T-helper 17 cell (primary cell): ENCODE results near the gene NTN1. TPM values are rescaled to one million over a fixed set of nuclear protein-coding genes. Genes with fewer than 3 reads are reported as not detected.

ENCODE experiments used
- ATAC-seq: fragments of 150-1000 bp; cut with Tn5 transposase; 2 replicates; pipeline ENCODE4 v1.10.0; 2021; ENCODE audit warnings: mild to moderate bottlenecking, moderate library complexity
- DNase-seq, 3 donors: peaks; one replicate each; pipeline versions ENCODE4 v3.0.0 to v3.0.0-alpha.2; 2020 to 2021
- H3K9me3 ChIP-seq: one replicate; pipeline ENCODE4 v1.7.0; 2013; ENCODE audit warnings: low read length, mild to moderate bottlenecking; ENCODE audit not compliant: control insufficient read depth, poor library complexity, severe bottlenecking
- H3K27ac Mint-ChIP-seq: one replicate; pipeline ENCODE4 v1.8.0; 2022; ENCODE audit warnings: mild to moderate bottlenecking, moderate library complexity, mixed read lengths
- H3K27me3 Mint-ChIP-seq: one replicate; pipeline ENCODE4 v1.8.0; 2022; ENCODE audit warnings: mixed read lengths
- H3K36me3 Mint-ChIP-seq: one replicate; pipeline ENCODE4 v1.8.0; 2022; ENCODE audit warnings: low read depth, mixed read lengths
- H3K4me1 Mint-ChIP-seq: one replicate; pipeline ENCODE4 v1.8.0; 2022; ENCODE audit warnings: mild to moderate bottlenecking, mixed read lengths
- H3K4me3 Mint-ChIP-seq: one replicate; pipeline ENCODE4 v1.8.0; 2022; ENCODE audit warnings: mild to moderate bottlenecking, moderate library complexity, mixed read lengths
- total RNA-seq, 4 donors: library from RNA in 2 of 4; stranded (reverse) in 2 of 4; gene quantifications; one replicate each; pipeline ENCODE4 v1.2.3 and lab custom pipeline; 2022 to 2026

The NTN1 gene
- total RNA-seq, 2 donors from 2014 or later = 0.12 to 0.16 TPM

DNA sequence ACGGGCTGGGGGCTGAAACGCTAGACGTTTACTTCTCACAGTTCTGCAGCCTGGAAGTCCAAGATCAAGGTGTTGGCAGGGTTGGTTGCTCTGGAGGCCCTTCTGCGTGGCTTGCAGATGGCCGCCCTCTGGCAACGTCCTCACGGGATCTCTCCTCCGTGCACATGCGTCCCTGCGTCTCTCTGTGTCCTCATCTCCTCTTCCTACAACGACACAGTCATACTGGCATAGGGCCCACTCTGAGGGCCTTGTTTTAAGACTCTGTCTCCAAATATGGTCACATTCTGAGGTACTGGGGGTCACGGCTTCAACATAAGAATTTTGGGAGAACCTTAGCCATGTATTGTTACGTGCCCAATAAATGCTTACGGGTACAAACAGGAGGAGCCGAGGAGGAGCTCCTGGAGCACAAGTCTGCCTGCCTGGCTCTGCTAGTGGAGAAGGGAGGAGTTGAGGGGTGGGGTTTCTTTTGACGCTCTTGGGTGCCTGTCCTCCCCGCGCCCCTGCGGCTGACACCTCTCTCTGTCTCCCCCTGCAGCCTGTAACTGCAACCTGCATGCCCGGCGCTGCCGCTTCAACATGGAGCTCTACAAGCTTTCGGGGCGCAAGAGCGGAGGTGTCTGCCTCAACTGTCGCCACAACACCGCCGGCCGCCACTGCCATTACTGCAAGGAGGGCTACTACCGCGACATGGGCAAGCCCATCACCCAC, 141.1 kb downstream of the NTN1 start:
- peaks cover 10% of the 10 kb centered on the region for H3K27me3 Mint-ChIP-seq
- ATAC-seq (no peak), DNase-seq (no peak)
- no peak overlapping the region for H3K4me3 Mint-ChIP-seq
- H3K27ac Mint-ChIP-seq = no peak overlapping the region
- H3K36me3 Mint-ChIP-seq = peaks cover 5% of the 10 kb centered on the region
- no peaks in the 10 kb centered on the region for H3K9me3 ChIP-seq
- no peaks in the 10 kb centered on the region for H3K4me1 Mint-ChIP-seq

DNA sequence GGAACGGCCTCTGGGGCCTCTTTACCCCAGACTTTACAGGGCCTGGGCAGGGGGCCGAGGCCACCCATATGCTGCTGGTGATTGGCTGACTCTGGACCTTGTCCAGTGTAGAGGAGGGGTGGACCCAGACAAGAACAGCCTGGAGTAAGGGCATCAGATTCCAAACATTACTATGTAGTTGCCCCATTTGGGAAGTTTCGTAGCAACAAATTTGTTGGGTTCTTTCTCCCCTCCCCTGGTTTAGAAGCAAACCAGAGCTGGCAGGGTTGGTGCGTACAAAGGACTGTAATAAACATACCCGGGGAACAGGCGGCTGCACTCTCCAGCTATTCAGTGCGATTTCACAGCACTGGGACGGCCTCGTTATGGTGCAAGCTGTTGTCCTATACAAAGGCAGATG, 145.5 kb downstream of the NTN1 start:
- H3K4me3 Mint-ChIP-seq = no peak overlapping the region
- peaks cover 3% of the 10 kb centered on the region for H3K36me3 Mint-ChIP-seq
- H3K9me3 ChIP-seq = no peaks in the 10 kb centered on the region
- peaks cover 8% of the 10 kb centered on the region for H3K4me1 Mint-ChIP-seq
- peaks cover 27% of the 10 kb centered on the region for H3K27me3 Mint-ChIP-seq
- no peak for ATAC-seq
- H3K27ac Mint-ChIP-seq = no peak overlapping the region
- no peak for DNase-seq

DNA sequence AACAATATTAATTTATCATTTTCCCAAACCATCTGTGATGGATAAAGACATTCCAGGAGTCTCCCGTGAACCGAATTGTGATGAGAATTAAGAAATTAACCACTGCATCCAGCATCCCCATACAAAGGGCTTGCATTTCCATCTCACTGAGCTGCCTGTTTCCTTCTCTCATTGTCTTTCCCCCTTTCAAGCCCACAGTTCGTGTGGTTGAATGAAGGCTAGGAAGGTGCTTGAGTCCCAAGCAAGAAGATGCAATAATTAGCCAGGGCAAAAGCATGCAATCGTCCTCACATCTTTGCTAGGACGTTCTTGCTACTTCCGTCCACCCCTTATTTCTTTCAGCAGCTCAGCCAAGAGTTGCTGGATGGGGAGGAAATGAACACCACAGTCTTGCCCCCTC, 146.1 kb downstream of the NTN1 start:
- H3K27ac Mint-ChIP-seq = no peak overlapping the region
- H3K9me3 ChIP-seq = no peaks in the 10 kb centered on the region
- peaks cover 3% of the 10 kb centered on the region for H3K36me3 Mint-ChIP-seq
- no peak overlapping the region for H3K4me3 Mint-ChIP-seq
- ATAC-seq = no peak
- H3K27me3 Mint-ChIP-seq = peaks cover 25% of the 10 kb centered on the region
- H3K4me1 Mint-ChIP-seq = peaks cover 8% of the 10 kb centered on the region
- DNase-seq = no peak

DNA sequence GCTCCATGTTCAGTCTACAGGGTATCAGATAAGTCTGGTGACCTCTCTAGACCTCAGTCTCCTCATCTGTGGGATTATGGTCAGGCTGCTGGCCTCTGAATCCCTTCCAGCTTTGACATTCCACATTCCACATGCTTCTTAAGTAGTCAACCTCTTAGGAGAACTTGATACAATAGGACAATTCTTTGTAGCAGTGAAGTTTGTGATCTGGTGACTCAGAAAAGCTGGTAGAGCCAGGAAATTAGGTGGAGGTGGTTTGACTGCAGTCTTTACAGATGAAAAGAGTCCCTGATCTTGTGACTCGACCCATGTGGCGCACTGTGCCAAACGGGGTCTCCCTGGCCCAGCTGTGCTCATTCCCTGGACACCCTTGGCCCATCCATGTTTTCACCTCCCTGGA, 147.8 kb downstream of the NTN1 start:
- no peak for DNase-seq
- Mint-ChIP-seq H3K36me3 (peaks cover 3% of the 10 kb centered on the region), H3K4me3 (no peak overlapping the region), H3K27ac (no peak overlapping the region), H3K27me3 (peaks cover 25% of the 10 kb centered on the region), H3K4me1 (peaks cover 10% of the 10 kb centered on the region)
- ATAC-seq = no peak
- H3K9me3 ChIP-seq = no peaks in the 10 kb centered on the region

DNA sequence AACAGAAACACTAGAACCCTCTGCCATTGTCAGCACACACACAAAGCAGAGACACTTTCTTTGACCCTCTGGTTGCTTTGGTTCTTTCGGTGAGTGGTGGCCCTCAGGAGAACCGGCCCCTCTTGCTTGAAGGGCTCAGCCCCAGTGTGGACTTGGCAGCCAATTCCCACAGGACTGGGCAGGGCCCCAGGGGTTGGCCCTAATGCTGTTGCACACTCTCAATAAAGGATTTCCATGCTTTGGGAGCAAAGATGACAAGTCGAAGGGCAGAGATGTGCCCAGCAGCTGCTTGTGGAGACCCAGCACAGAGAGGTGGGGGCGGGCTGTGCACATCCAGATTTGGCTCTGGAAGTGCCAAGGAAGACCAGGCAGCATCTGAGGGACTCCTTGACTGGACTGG, 149.0 kb downstream of the NTN1 start:
- Mint-ChIP-seq H3K27ac (no peak overlapping the region), H3K4me1 (peaks cover 10% of the 10 kb centered on the region), H3K36me3 (peaks cover 3% of the 10 kb centered on the region), H3K4me3 (no peak overlapping the region), H3K27me3 (peaks cover 25% of the 10 kb centered on the region)
- H3K9me3 ChIP-seq = no peaks in the 10 kb centered on the region
- DNase-seq (no peak), ATAC-seq (no peak)

DNA sequence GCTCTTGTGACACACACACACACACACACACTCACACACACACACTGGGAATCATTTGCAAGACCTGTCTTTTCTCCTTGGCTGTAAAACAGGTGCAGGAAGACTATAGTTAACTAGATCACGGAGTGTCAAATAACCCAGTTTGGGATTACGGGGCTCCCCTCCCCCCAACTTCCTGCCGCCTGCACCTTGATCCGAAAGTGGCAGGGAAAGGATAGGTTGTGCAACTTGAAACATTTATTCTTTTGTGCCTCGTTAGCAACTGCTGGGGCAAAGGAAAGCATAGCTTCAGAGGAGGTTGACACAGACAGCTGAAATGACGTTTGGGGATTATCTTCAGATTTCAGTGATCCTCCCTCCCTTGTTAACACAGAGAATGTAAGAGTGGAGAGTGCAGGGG, 149.5 kb downstream of the NTN1 start:
- H3K9me3 ChIP-seq = no peaks in the 10 kb centered on the region
- Mint-ChIP-seq H3K27me3 (peaks cover 25% of the 10 kb centered on the region), H3K27ac (no peak overlapping the region), H3K4me3 (no peak overlapping the region), H3K4me1 (peaks cover 10% of the 10 kb centered on the region), H3K36me3 (peaks cover 3% of the 10 kb centered on the region)
- no peak for DNase-seq
- no peak for ATAC-seq

DNA sequence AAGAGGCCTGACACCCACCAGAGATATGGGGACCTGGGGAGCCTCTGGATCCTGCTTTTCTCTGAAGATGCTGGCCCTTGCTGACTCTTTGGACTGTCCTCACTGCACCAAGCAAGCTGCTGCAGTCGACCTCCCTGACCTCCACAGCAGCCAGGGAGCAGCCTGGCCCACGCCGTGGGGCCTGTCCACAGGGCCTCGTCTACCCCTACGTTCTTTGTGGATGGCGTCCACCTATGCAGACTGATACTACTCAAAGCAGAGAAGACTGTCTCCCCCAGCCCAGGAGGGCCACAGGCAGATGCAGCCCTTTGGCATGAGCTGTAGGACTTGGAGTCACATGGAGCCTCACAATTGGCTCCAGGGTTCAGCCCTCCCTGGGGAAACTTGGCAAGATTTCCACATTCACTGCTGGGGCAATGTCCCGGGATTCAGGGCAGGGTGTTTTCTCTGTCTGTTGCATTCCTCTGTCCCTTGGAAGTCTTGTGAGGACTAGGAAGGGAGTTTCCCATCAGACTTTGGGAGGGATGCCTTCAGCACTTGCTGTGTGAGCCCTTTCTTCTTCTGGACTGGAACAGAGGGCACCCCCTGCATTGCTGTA, 152.2 kb downstream of the NTN1 start:
- ATAC-seq = no peak
- peaks cover 13% of the 10 kb centered on the region for H3K4me1 Mint-ChIP-seq
- no peak overlapping the region for H3K4me3 Mint-ChIP-seq
- H3K9me3 ChIP-seq = no peaks in the 10 kb centered on the region
- H3K27me3 Mint-ChIP-seq = peaks cover 25% of the 10 kb centered on the region
- peaks cover 5% of the 10 kb centered on the region for H3K36me3 Mint-ChIP-seq
- DNase-seq = no peak
- peak overlapping the region; percentile 41 for H3K27ac Mint-ChIP-seq

DNA sequence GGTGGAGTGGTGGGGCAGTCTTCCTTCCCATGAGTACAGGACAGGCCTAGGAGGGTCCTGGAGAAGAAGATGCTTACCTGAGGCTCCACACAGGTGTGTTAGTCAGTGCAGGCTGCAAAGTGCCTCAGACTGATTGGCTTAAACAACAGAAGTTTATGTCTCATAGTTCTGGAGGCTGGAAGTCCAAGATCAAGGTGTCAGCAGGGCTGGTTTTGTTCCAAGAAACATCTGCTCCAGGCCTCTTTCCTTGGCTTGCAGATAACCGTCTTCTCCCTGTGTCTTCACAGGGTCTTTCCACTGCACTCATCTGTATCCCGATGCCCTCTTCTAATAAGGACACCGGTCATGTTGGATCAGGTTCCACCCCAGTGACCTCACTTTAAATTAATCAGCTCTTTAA, 153.0 kb downstream of the NTN1 start:
- H3K9me3 ChIP-seq = no peaks in the 10 kb centered on the region
- DNase-seq (no peak), ATAC-seq (no peak)
- H3K27ac Mint-ChIP-seq = no peak overlapping the region
- H3K4me1 Mint-ChIP-seq = peaks cover 13% of the 10 kb centered on the region
- H3K27me3 Mint-ChIP-seq = peaks cover 18% of the 10 kb centered on the region
- no peak overlapping the region for H3K4me3 Mint-ChIP-seq
- H3K36me3 Mint-ChIP-seq = peaks cover 5% of the 10 kb centered on the region

DNA sequence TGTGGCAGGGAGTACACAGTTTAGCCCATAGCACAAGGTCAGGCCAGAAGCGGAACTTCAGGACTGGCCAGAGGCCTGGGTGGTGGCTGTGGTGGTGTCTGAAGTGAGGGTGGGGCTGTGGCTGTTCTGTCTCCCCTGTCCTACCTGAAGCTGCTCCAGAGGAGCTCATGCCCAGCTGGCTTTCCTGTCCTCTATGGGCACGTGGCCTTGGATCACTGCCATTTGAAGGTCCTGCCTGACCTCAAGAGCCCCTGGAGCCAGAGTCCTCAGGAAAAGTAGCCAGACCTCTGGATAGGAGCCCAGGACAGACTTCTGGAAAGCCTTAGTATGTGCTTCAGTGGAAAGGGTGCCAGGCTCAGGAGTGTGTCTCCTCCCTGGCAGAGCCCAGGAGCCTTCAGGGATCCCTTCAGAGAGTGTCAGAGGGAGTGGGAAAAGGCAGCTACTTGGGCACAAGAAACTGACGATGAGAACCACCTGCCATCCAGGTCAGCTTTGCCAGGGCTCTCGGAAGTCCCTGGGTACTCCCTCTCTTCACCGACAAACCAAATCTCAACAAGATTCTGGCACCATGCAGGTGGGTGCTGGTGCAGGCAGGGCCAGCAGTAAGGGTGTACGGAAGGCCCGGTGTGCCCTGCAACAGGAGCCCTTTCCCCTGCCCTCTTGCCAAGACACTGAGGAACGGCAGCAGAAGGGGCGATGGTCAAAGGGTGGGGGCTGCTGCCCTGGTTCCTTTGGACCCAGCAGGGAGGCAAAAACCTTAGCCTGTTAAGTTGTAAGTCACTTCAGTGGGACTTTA, 153.7 kb downstream of the NTN1 start:
- Mint-ChIP-seq H3K36me3 (peaks cover 5% of the 10 kb centered on the region), H3K4me3 (no peak overlapping the region), H3K27ac (no peak overlapping the region), H3K4me1 (peaks cover 13% of the 10 kb centered on the region), H3K27me3 (peaks cover 12% of the 10 kb centered on the region)
- DNase-seq = no peak
- H3K9me3 ChIP-seq = no peaks in the 10 kb centered on the region
- no peak for ATAC-seq

DNA sequence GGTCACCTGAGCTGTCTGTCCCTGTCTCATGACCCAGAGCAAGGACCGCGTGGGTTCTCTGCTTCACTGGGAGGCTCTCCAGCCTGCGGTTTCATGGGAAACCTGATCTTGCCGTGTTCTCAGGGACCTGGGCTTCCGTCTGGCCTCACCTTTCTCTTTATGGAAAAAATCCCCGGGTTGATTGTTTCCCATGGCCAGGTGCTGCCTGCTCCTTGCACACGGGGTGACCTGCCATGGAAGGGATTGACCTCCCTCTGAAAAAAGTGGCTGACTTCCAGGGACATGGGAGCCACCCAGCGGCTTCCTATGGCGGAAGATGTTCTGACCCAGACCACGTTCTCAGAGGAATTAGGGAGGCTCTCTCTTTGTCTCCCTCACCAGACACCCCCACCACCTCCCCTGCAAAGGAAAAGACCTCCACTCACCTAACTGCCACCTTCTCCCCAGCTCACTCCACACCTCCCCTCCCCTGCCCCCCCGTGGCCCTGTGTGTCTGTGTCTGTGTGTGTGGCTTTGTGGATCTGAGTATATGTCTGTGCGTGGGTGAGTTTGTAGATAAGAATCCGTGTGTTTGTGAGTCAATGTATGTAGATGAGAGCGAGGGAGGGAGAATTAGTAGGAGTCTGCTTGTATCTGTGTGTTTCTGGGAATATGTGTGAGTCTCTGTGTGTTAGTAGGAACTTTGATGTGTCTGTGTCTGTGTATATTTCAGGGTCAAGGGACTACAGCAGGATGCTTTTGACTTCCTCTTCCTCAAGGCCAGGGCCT, 154.6 kb downstream of the NTN1 start:
- no peak overlapping the region for H3K27ac Mint-ChIP-seq
- peaks cover 3% of the 10 kb centered on the region for H3K27me3 Mint-ChIP-seq
- H3K4me1 Mint-ChIP-seq = peaks cover 8% of the 10 kb centered on the region
- H3K36me3 Mint-ChIP-seq = peaks cover 5% of the 10 kb centered on the region
- H3K4me3 Mint-ChIP-seq = no peak overlapping the region
- H3K9me3 ChIP-seq = no peaks in the 10 kb centered on the region
- ATAC-seq (no peak), DNase-seq (no peak)

DNA sequence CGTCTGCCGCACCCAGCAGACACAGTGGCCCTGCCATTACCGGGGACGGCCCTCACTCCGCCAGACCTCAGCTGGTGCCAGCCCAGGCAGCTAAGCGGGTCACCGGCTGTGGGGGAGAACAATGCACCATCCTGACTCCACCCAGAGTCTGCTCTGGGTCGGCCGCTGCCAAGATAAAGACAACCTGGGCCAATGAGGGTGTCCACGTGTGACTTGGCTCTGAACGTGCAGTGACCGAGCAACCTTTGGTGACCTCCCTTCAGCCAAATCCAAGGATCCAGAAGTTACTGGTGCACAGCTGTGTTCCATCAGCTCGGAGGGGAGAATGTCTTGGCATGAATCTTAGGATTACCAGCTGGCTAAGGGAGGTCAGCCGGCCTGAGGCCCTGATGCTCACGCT, 155.9 kb downstream of the NTN1 start:
- no peak overlapping the region for H3K4me3 Mint-ChIP-seq
- no peaks in the 10 kb centered on the region for H3K27me3 Mint-ChIP-seq
- H3K4me1 Mint-ChIP-seq = peaks cover 5% of the 10 kb centered on the region
- no peak overlapping the region for H3K27ac Mint-ChIP-seq
- ATAC-seq (no peak), DNase-seq (no peak)
- H3K9me3 ChIP-seq = no peaks in the 10 kb centered on the region
- peaks cover 2% of the 10 kb centered on the region for H3K36me3 Mint-ChIP-seq

DNA sequence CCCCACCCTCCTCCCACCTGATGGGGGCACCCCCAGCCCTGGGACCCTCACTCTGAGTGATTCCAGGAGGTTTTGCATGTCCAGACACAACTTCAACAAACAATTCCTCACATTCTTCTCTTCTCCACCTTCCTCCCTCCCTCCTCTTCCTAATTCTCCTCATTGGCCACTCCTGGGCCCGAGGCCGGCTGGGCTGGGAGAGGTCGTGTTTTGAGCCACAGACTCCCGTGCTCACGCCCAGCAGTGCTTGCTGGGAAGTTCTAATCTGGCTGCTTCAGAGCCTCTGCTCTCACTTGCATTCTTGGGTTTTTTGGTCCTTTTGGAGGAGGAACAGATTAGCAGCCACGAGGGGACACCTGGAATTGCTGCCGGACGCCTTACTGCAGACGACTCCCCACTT, 157.0 kb downstream of the NTN1 start:
- peaks cover 2% of the 10 kb centered on the region for H3K27me3 Mint-ChIP-seq
- no peak overlapping the region for H3K27ac Mint-ChIP-seq
- H3K9me3 ChIP-seq = no peaks in the 10 kb centered on the region
- DNase-seq (no peak), ATAC-seq (no peak)
- H3K36me3 Mint-ChIP-seq = peaks cover 2% of the 10 kb centered on the region
- no peak overlapping the region for H3K4me3 Mint-ChIP-seq
- H3K4me1 Mint-ChIP-seq = peaks cover 3% of the 10 kb centered on the region

DNA sequence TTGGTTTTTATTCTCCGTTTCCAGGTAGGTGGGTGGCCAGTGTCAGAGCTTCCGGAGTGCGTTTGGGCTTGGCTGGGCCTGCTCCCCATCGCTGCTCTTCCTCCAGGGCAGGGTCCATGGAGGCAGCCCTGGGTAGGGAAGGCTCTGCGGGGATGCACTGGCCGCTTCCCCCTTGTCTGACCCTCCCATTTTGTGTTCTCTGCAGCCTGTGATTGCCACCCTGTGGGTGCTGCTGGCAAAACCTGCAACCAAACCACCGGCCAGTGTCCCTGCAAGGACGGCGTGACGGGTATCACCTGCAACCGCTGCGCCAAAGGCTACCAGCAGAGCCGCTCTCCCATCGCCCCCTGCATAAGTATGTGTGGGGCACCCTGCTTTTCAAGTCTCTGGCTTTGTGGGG, 158.3 kb downstream of the NTN1 start:
- Mint-ChIP-seq H3K4me1 (peaks cover 3% of the 10 kb centered on the region), H3K27ac (no peak overlapping the region), H3K27me3 (peaks cover 13% of the 10 kb centered on the region), H3K36me3 (peaks cover 2% of the 10 kb centered on the region), H3K4me3 (no peak overlapping the region)
- H3K9me3 ChIP-seq = no peaks in the 10 kb centered on the region
- DNase-seq = no peak
- no peak for ATAC-seq
